Pancreas (tissue), 10 donors: ENCODE data around the gene UPP2. TPM values are rescaled to one million over a fixed set of nuclear protein-coding genes. Genes with fewer than 3 reads are reported as not detected.

Experiments used
- ATAC-seq, 4 donors: fragments of 200-7000 bp; cut with Tn5 transposase; one replicate each; pipeline versions ENCODE4 v1.8.0 to v1.9.1; 2020; ENCODE audit warnings: mild to moderate bottlenecking in 4 of 4, moderate library complexity in 4 of 4
- DNase-seq, 6 donors: peaks; one replicate each; pipeline ENCODE4 v3.0.0-alpha.2; 2020
- FAIRE-seq: peaks from 2 replicates; lab custom pipeline; 2012; peaks lifted over from hg19 to GRCh38; lab: Jason Lieb, UNC
- H3K27ac ChIP-seq, 4 donors: fragments of 200-600 bp; sonication (generic); 1 replicate in 3 of 4; 2 replicates in 1 of 4; pipeline versions ENCODE4 v1.5.0 to v1.8.0; 2020
- H3K27me3 ChIP-seq, 4 donors: fragments of 200-600 bp; one replicate each; pipeline ENCODE4 v1.8.0; 2021
- H3K36me3 ChIP-seq, 3 donors: fragments of 200-600 bp; sonication (generic) in 1 of 3; one replicate each; pipeline versions ENCODE4 v1.5.0 to v1.8.0; 2020 to 2021
- H3K4me1 ChIP-seq, 3 donors: fragments of 200-600 bp; one replicate each; pipeline ENCODE4 v1.8.0; 2021
- H3K4me3 ChIP-seq, 4 donors: fragments of 200-600 bp; sonication (generic) in 2 of 4; one replicate each; pipeline versions ENCODE4 v1.5.0 to v1.8.0; 2020 to 2021
- H3K9me3 ChIP-seq, 4 donors: fragments of 200-600 bp; one replicate each; pipeline ENCODE4 v1.8.0; 2021
- CTCF ChIP-seq, 4 donors: fragments of 200-600 bp; sonication (generic) in 3 of 4; IDR thresholded peaks; one replicate each; pipeline versions ENCODE4 v1.5.0 to v1.8.0; 2021; ENCODE audit warnings: antibody characterized with exemption in 4 of 4
- WGBS, 2 donors: extraction: QIAGEN DNeasy Blood & Tissue Kit; methylation state at CpG; one replicate each; pipeline ENCODE4 v1.1.7; 2013; 5-methylcytosine and 5-hydroxymethylcytosine counted together
- intact Hi-C, 3 donors: fragments of 100-400 bp; cut with DNase I; formaldehyde crosslinking; loops; one replicate each; pipeline versions ENCODE4 v1.11.1 to v1.14.2; 2022
- polyA plus RNA-seq, 2 donors: library from polyadenylated mRNA; stranded (reverse); fragments of 200-250 nt; gene quantifications; one replicate each; pipeline ENCODE4 v1.2.3, GENCODE V29; 2013
- total RNA-seq, 6 donors: library from RNA; stranded (reverse); fragmentation: NEBNext Ultra II Directional in 4 of 6; extraction: Animal tissue kit (Norgen Biotek cat#: 25700) in 4 of 6; gene quantifications; one replicate each; pipeline versions ENCODE4 v1.2.1 to v1.2.4, GENCODE V29; 2021 to 2023
- donor health status: healthy with polysubstance abuse.
- donor health status: DM: no; HTN: no; CAD: no; lungs with moderate emphysema.
- donor health status: DM: no; HTN: no; CAD: no.
- donor health status: control.
- donor health status: control.
- donor health status: Bipolar disorder and iron deficiency.
- donor health status: DM: yes; HTN: yes; CAD: no.
- donor health status: DM: no; HTN: no; CAD: no.
- donor health status: DM: no; HTN: no; CAD: no.
- donor health status: DM: yes; HTN: yes; CAD: no.

UPP2 gene
- total and polyA plus RNA-seq, 8 donors = not detected

- Histone ChIP-seq H3K27me3 (no peaks in the 10 kb centered on the region), H3K4me3 (no peak overlapping the region), H3K4me1 (no peaks in the 10 kb centered on the region), H3K27ac (no peak overlapping the region), H3K36me3 (no peaks in the 10 kb centered on the region), H3K9me3 (no peaks in the 10 kb centered on the region)
- ATAC-seq (no peak), FAIRE-seq (no peak), DNase-seq (no peak)
- 87 to 92% methylated on average over 5 of the region's 5 CpGs for WGBS, 2 donors
- no peak for TF ChIP-seq CTCF (IDR thresholded peaks at IDR 0.05)
- intact Hi-C loops = no loop called here
Measured at GRCh38 chr2:158174956-158175355, 73.3 kb downstream of the UPP2 start.

- no peak for ATAC-seq
- Histone ChIP-seq H3K9me3 (no peaks in the 10 kb centered on the region), H3K27ac (no peak overlapping the region), H3K4me3 (no peak overlapping the region), H3K4me1 (no peaks in the 10 kb centered on the region), H3K36me3 (no peaks in the 10 kb centered on the region), H3K27me3 (no peaks in the 10 kb centered on the region)
- no peak for TF ChIP-seq CTCF (IDR thresholded peaks at IDR 0.05)
- intact Hi-C loops = no loop called here
- no peak for DNase-seq
- no peak for FAIRE-seq
- 53 to 63% methylated on average over 3 of the region's 3 CpGs for WGBS, 2 donors
Measured at GRCh38 chr2:158178646-158179045, 77.0 kb downstream of the UPP2 start.

- FAIRE-seq (no peak), DNase-seq (no peak), ATAC-seq (peak in 2 of 4 donors; percentile 41 to 42)
- intact Hi-C loops = loop anchor here in 1 of 3 donors (10.0 kb wide), 1 partner anchor 565 kb away; no protein-coding TSS in a partner anchor
- Histone ChIP-seq H3K9me3 (no peaks in the 10 kb centered on the region), H3K27ac (no peak overlapping the region), H3K4me3 (no peak overlapping the region), H3K36me3 (no peaks in the 10 kb centered on the region), H3K4me1 (no peaks in the 10 kb centered on the region), H3K27me3 (no peaks in the 10 kb centered on the region)
- TF ChIP-seq CTCF (IDR thresholded peaks at IDR 0.05) = no peak
- 39 to 45% methylated on average over 2 of the region's 2 CpGs for WGBS, 2 donors
Measured at GRCh38 chr2:158179660-158180059, 78.0 kb downstream of the UPP2 start.

- Histone ChIP-seq H3K4me1 (no peaks in the 10 kb centered on the region), H3K4me3 (no peak overlapping the region), H3K9me3 (no peaks in the 10 kb centered on the region), H3K36me3 (no peaks in the 10 kb centered on the region), H3K27me3 (no peaks in the 10 kb centered on the region), H3K27ac (no peak overlapping the region)
- intact Hi-C loops = loop anchor here in 1 of 3 donors (10.0 kb wide), 1 partner anchor 564 kb away; no protein-coding TSS in a partner anchor
- WGBS, 2 donors = 59 to 83% methylated on average over 2 of the region's 2 CpGs
- no peak for FAIRE-seq
- DNase-seq = no peak
- no peak for TF ChIP-seq CTCF (IDR thresholded peaks at IDR 0.05)
- no peak for ATAC-seq
Measured at GRCh38 chr2:158181171-158181570, 79.5 kb downstream of the UPP2 start.

GRCh38 chr2:158182676-158183295 is 81.1 kb downstream of the UPP2 start:
- WGBS, 2 donors = 79 to 84% methylated on average over 3 of the region's 3 CpGs
- ATAC-seq (no peak), DNase-seq (no peak), FAIRE-seq (no peak)
- intact Hi-C loops = loop anchor here in 1 of 3 donors (10.0 kb wide), 1 partner anchor 562 kb away; no protein-coding TSS in a partner anchor
- TF ChIP-seq CTCF (IDR thresholded peaks at IDR 0.05) = no peak
- H3K4me3 ChIP-seq = no peak overlapping the region
- H3K27ac ChIP-seq = no peak overlapping the region
- no peaks in the 10 kb centered on the region for H3K4me1 ChIP-seq
- H3K36me3 ChIP-seq = no peaks in the 10 kb centered on the region
- H3K27me3 ChIP-seq = no peaks in the 10 kb centered on the region
- H3K9me3 ChIP-seq = no peaks in the 10 kb centered on the region
